ENCODE data around the gene ATP6V0A4.

ATP6V0A4 gene

GRCh38 chr7:138755331-138755747 lies 42.7 kb downstream of the ATP6V0A4 start:
- no peak for TF ChIP-seq CTCF (IDR thresholded peaks at IDR 0.05; ENCODE audit: insufficient read depth, low read length, poor library complexity, severe bottlenecking)
- H3K27me3 ChIP-seq (replicated peaks; ENCODE audit: control insufficient read depth, insufficient read depth, low read length): no peaks in the 10 kb centered on the region
- no peak for DNase-seq (ENCODE audit: extremely low read depth, insufficient read length)
- H3K36me3 ChIP-seq (ENCODE audit: control insufficient read depth, insufficient read depth, low read length): no peaks in the 10 kb centered on the region
- H3K4me3 ChIP-seq (replicated peaks; ENCODE audit: low read depth, low read length): no peak overlapping the region

GRCh38 chr7:138753610-138754009 lies 44.4 kb downstream of the ATP6V0A4 start:
- Histone ChIP-seq H3K27me3 (replicated peaks; ENCODE audit: control insufficient read depth, insufficient read depth, low read length) (no peaks in the 10 kb centered on the region), H3K36me3 (ENCODE audit: control insufficient read depth, insufficient read depth, low read length) (no peaks in the 10 kb centered on the region), H3K4me3 (replicated peaks; ENCODE audit: low read depth, low read length) (no peak overlapping the region)
- no peak for TF ChIP-seq CTCF (IDR thresholded peaks at IDR 0.05; ENCODE audit: insufficient read depth, low read length, poor library complexity, severe bottlenecking)
- no peak for DNase-seq (ENCODE audit: extremely low read depth, insufficient read length)

- Histone ChIP-seq H3K36me3 (ENCODE audit: control insufficient read depth, insufficient read depth, low read length) (no peaks in the 10 kb centered on the region), H3K27me3 (replicated peaks; ENCODE audit: control insufficient read depth, insufficient read depth, low read length) (no peaks in the 10 kb centered on the region), H3K4me3 (replicated peaks; ENCODE audit: low read depth, low read length) (no peak overlapping the region)
- DNase-seq (ENCODE audit: extremely low read depth, insufficient read length): no peak
- TF ChIP-seq CTCF (IDR thresholded peaks at IDR 0.05; ENCODE audit: insufficient read depth, low read length, poor library complexity, severe bottlenecking): no peak
Measured at GRCh38 chr7:138753150-138753518, 44.9 kb downstream of the ATP6V0A4 start.

- no peak overlapping the region for H3K4me3 ChIP-seq (replicated peaks; ENCODE audit: low read depth, low read length)
- peak; percentile 67 for DNase-seq (ENCODE audit: extremely low read depth, insufficient read length)
- H3K27me3 ChIP-seq (replicated peaks; ENCODE audit: control insufficient read depth, insufficient read depth, low read length): no peaks in the 10 kb centered on the region
- TF ChIP-seq CTCF (IDR thresholded peaks at IDR 0.05; ENCODE audit: insufficient read depth, low read length, poor library complexity, severe bottlenecking): no peak
- H3K36me3 ChIP-seq (ENCODE audit: control insufficient read depth, insufficient read depth, low read length): no peaks in the 10 kb centered on the region
Measured at GRCh38 chr7:138752518-138753149, 45.4 kb downstream of the ATP6V0A4 start.

GRCh38 chr7:138750901-138751464 lies 47.0 kb downstream of the ATP6V0A4 start:
- Histone ChIP-seq H3K27me3 (replicated peaks; ENCODE audit: control insufficient read depth, insufficient read depth, low read length) (no peaks in the 10 kb centered on the region), H3K4me3 (replicated peaks; ENCODE audit: low read depth, low read length) (no peak overlapping the region), H3K36me3 (ENCODE audit: control insufficient read depth, insufficient read depth, low read length) (no peaks in the 10 kb centered on the region)
- no peak for DNase-seq (ENCODE audit: extremely low read depth, insufficient read length)
- TF ChIP-seq CTCF (IDR thresholded peaks at IDR 0.05; ENCODE audit: insufficient read depth, low read length, poor library complexity, severe bottlenecking): no peak

Measured in GM06990 (cell line).